ENCODE data around the gene DISC1. TPM values are rescaled to one million over a fixed set of nuclear protein-coding genes. Genes with fewer than 3 reads are reported as not detected.

The DISC1 gene
- polyA plus RNA-seq, 3 donors = 5.5 to 14.7 (median 5.8) TPM

DNA sequence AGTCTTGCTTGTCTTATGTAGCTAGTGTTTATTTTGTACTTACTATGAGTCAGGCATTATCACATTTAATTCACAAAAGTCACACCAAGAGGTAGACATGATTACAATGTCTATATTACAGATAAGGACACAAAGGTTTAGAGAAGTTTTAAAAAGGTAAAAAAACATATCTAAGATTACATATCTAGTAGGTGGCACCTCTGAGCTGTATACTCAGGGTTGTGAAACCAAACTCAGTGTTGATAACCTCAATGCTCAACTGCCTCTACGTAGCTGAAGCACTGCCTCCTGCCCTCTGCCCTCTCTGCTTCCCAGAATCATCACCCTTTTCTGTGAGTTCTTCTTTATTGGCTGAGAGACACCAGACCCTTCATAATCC is 431.3 kb downstream of the DISC1 start:
- H3K9me3 Mint-ChIP-seq = peaks cover 0 to 8% (median 0%) of the 10 kb centered on the region in 7 donors
- H3K4me1 Mint-ChIP-seq = peaks cover 5% of the 10 kb centered on the region

DNA sequence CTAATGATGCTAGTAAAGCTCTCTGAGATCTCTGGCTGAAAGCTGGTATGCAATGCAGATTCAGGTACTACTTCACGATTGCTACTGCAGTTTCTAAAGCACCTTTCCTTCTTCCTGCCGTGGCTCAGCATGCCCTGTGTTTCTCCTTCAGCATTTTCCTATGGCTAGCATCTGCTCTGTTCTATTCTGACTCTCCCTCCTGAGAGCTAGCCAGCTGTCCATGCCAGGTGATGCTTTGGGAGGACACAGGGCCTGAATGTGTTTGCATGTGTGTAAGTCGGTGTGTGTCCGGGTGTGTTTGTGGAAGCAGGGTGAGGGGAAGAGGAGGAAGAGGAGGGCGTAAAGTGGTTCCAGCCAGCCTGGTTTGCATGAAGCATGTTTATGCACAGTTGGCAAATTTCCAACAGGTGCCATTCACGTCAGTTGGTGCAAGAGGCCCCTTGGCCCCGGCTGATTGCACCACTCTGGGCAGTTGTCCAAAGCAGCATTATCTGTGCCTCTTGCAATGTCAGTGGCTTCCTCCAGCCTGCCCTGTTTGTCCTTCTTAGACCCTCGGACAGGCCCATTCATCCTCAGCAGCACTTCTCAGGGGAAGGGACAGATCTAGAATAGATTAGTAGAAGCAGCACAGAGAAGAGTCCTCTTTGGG is 433.3 kb downstream of the DISC1 start:
- no peak for DNase-seq
- H3K27ac Mint-ChIP-seq = no peak overlapping the region
- 44% methylated on average over 4 of the region's 8 CpGs for WGBS (ENCODE audit: insufficient coverage)

More for the DNA sequence above, 431.3 kb downstream of the DISC1 start:
- 100% methylated on average over 1 of the region's 1 CpG for WGBS (ENCODE audit: insufficient coverage)
- Mint-ChIP-seq H3K27me3 (ENCODE audit: low read depth in 3 of 3) (peaks cover 0 to 3% (median 3%) of the 10 kb centered on the region in 3 donors), H3K36me3 (no peaks in the 10 kb centered on the region), H3K4me3 (no peak overlapping the region), H3K27ac (no peak overlapping the region)
- no peaks in the 10 kb centered on the region for H3K27me3 ChIP-seq (ENCODE audit: control insufficient read depth in 2 of 2, insufficient read depth in 2 of 2, low read length in 2 of 2)
- H3K9me3 ChIP-seq (replicated peaks in 1 of 2; ENCODE audit: control insufficient read depth in 1 of 2, insufficient read depth in 1 of 2, low read length in 2 of 2) = no peaks in the 10 kb centered on the region
- H3K4me2 ChIP-seq (replicated peaks; ENCODE audit: extremely low read depth, low read length, poor library complexity, severe bottlenecking) = no peak overlapping the region
- no peaks in the 10 kb centered on the region for H4K20me1 ChIP-seq (ENCODE audit: insufficient read depth, low read length)
- no peaks in the 10 kb centered on the region for H3K79me2 ChIP-seq (ENCODE audit: insufficient read depth, low read length)
- no peaks in the 10 kb centered on the region for H3K36me3 ChIP-seq (replicated peaks in 1 of 2; ENCODE audit: control insufficient read depth in 1 of 2, insufficient read depth in 2 of 2, low read length in 2 of 2)
- no peak overlapping the region for H2AFZ ChIP-seq (ENCODE audit: insufficient read depth, low read depth, low read length, poor library complexity, severe bottlenecking)
- no peak for DNase-seq
- no peaks in the 10 kb centered on the region for H3K4me1 ChIP-seq (ENCODE audit: control insufficient read depth in 1 of 2, insufficient read depth in 2 of 2, low read length in 2 of 2)
- H3K9ac ChIP-seq (ENCODE audit: insufficient read depth, low read length, poor library complexity, severe bottlenecking) = no peak overlapping the region
- no peak overlapping the region for H3K4me3 ChIP-seq (replicated peaks in 1 of 3; ENCODE audit: low read depth in 2 of 3, low read length in 3 of 3)
- no peak overlapping the region for H3K27ac ChIP-seq (ENCODE audit: low read depth in 1 of 2, low read length in 2 of 2)
- TF ChIP-seq, protein P1, sequence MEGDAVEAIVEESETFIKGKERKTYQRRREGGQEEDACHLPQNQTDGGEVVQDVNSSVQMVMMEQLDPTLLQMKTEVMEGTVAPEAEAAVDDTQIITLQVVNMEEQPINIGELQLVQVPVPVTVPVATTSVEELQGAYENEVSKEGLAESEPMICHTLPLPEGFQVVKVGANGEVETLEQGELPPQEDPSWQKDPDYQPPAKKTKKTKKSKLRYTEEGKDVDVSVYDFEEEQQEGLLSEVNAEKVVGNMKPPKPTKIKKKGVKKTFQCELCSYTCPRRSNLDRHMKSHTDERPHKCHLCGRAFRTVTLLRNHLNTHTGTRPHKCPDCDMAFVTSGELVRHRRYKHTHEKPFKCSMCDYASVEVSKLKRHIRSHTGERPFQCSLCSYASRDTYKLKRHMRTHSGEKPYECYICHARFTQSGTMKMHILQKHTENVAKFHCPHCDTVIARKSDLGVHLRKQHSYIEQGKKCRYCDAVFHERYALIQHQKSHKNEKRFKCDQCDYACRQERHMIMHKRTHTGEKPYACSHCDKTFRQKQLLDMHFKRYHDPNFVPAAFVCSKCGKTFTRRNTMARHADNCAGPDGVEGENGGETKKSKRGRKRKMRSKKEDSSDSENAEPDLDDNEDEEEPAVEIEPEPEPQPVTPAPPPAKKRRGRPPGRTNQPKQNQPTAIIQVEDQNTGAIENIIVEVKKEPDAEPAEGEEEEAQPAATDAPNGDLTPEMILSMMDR (IDR thresholded peaks at IDR 0.05) = no peak
- intact Hi-C loops (cut with micrococcal nuclease) = no loop called here

More for the DNA sequence above, 433.3 kb downstream of the DISC1 start:
- Histone ChIP-seq H3K4me1 (ENCODE audit: control insufficient read depth in 1 of 2, insufficient read depth in 2 of 2, low read length in 2 of 2) (no peaks in the 10 kb centered on the region), H3K9me3 (replicated peaks in 1 of 2; ENCODE audit: control insufficient read depth in 1 of 2, insufficient read depth in 1 of 2, low read length in 2 of 2) (no peaks in the 10 kb centered on the region), H3K9ac (ENCODE audit: insufficient read depth, low read length, poor library complexity, severe bottlenecking) (no peak overlapping the region), H2AFZ (ENCODE audit: insufficient read depth, low read depth, low read length, poor library complexity, severe bottlenecking) (no peak overlapping the region), H3K27ac (ENCODE audit: low read depth in 1 of 2, low read length in 2 of 2) (no peak overlapping the region), H3K27me3 (ENCODE audit: control insufficient read depth in 2 of 2, insufficient read depth in 2 of 2, low read length in 2 of 2) (no peaks in the 10 kb centered on the region), H4K20me1 (ENCODE audit: insufficient read depth, low read length) (no peaks in the 10 kb centered on the region), H3K79me2 (ENCODE audit: insufficient read depth, low read length) (no peaks in the 10 kb centered on the region), H3K4me3 (replicated peaks in 1 of 3; ENCODE audit: low read depth in 2 of 3, low read length in 3 of 3) (no peak overlapping the region), H3K36me3 (replicated peaks in 1 of 2; ENCODE audit: control insufficient read depth in 1 of 2, insufficient read depth in 2 of 2, low read length in 2 of 2) (no peaks in the 10 kb centered on the region), H3K4me2 (replicated peaks; ENCODE audit: extremely low read depth, low read length, poor library complexity, severe bottlenecking) (no peak overlapping the region)
- H3K4me3 Mint-ChIP-seq = no peak overlapping the region
- TF ChIP-seq, protein P1 (IDR thresholded peaks at IDR 0.05) = no peak
- H3K36me3 Mint-ChIP-seq = no peaks in the 10 kb centered on the region
- peaks cover 0 to 3% (median 3%) of the 10 kb centered on the region in 3 donors for H3K27me3 Mint-ChIP-seq (ENCODE audit: low read depth in 3 of 3)
- peaks cover 5% of the 10 kb centered on the region for H3K4me1 Mint-ChIP-seq
- intact Hi-C loops (cut with micrococcal nuclease) = no loop called here
- peaks cover 0 to 5% (median 0%) of the 10 kb centered on the region in 7 donors for H3K9me3 Mint-ChIP-seq

Measured in CD14-positive monocyte (primary cell).